ENCODE measurements around the gene FOXI2. TPM values are rescaled to one million over a fixed set of nuclear protein-coding genes. Genes with fewer than 3 reads are reported as not detected.

FOXI2 gene
- total and polyA plus RNA-seq, 9 of the 15 experiments (the other 6 are each of a cell fraction or from before 2014, with no cell fraction given), result not detected

- no peak for TF ChIP-seq ARID3A (IDR thresholded peaks at IDR 0.05; ENCODE audit: borderline replicate concordance, low read depth, low read length)
These were observed 16.1 kb upstream of the FOXI2 start (continued) for GRCh38 chr10:127720903-127721302.

- H2AFZ ChIP-seq (ENCODE audit: low read depth, low read length), result no peak overlapping the region
- WGBS (ENCODE audit: insufficient coverage, low coverage, missing lambda C conversion rate), result 2% methylated on average over 11 of the region's 11 CpGs
- H3K4me1 ChIP-seq (replicated peaks in 1 of 2; ENCODE audit: control insufficient read depth in 2 of 2, insufficient read depth in 2 of 2, low read length in 2 of 2), result no peaks in the 10 kb centered on the region
- H3K9me3 ChIP-seq (replicated peaks; ENCODE audit: control insufficient read depth, insufficient read depth, low read depth, low read length), result no peaks in the 10 kb centered on the region
- CTCF ChIA-PET (ENCODE audit: low intra/inter-chr PET ratio), result no interaction called here
- no peak overlapping the region for H3K4me3 ChIP-seq
- no peaks in the 10 kb centered on the region for H3K79me2 ChIP-seq (ENCODE audit: control insufficient read depth, insufficient read depth, low read length)
- FAIRE-seq (no peak), ATAC-seq (no peak), DNase-seq (ENCODE audit: extremely low read depth in 1 of 4, low spot score in 3 of 4) (peak in 1 of 4 experiments; percentile 1)
- no peaks in the 10 kb centered on the region for H3K9me1 ChIP-seq (ENCODE audit: control insufficient read depth, insufficient read depth, low read length)
- H3K27ac ChIP-seq (ENCODE audit: extremely low read depth, low read depth, low read length), result no peak overlapping the region
- no TSS peak for BruUV-seq (replicated peaks)
- H3K36me3 ChIP-seq (ENCODE audit: control insufficient read depth, insufficient read depth, low read length), result no peaks in the 10 kb centered on the region
- no peak overlapping the region for H3K9ac ChIP-seq (ENCODE audit: insufficient read depth in 1 of 2, low read depth in 2 of 2, low read length in 2 of 2)
- POLR2A ChIA-PET, result no interaction called here
- in situ Hi-C loops (cut with MboI) (no loop called here), intact Hi-C loops (cut with micrococcal nuclease) (no loop called here)
- H3K27me3 ChIP-seq (ENCODE audit: control insufficient read depth in 2 of 2, insufficient read depth in 2 of 2, low read length in 2 of 2), result no peaks in the 10 kb centered on the region
- H4K20me1 ChIP-seq (replicated peaks; ENCODE audit: control insufficient read depth, insufficient read depth, low read length), result no peaks in the 10 kb centered on the region
- H3K4me2 ChIP-seq (ENCODE audit: insufficient read depth, low read length), result no peak overlapping the region
- TF ChIP-seq HDAC1 (IDR thresholded peaks at IDR 0.05), result no peak
- TF ChIP-seq EGR1 (conservative IDR thresholded peaks at IDR 0.05), result no peak
- TF ChIP-seq HES1 (IDR thresholded peaks at IDR 0.05; ENCODE audit: low read depth), result no peak
- no peak for TF ChIP-seq RREB1 (CRISPR knock-in tag; IDR thresholded peaks at IDR 0.05)
- TF ChIP-seq NBN (IDR thresholded peaks at IDR 0.05; ENCODE audit: low read depth), result no peak
- TF ChIP-seq TCF15 (CRISPR knock-in tag; IDR thresholded peaks at IDR 0.05), result no peak
These were observed 2.2 kb upstream of the FOXI2 start for GRCh38 chr10:127734753-127735152.

Data from K562 (cell line).